GM18909 (cell line): ENCODE results near the gene WASHC3.

Experiments used
- ATAC-seq: cut with Tn5 transposase; IDR thresholded peaks from one replicate; pipeline ENCODE4 v1.9.1; 2021; ENCODE audit warnings: mild to moderate bottlenecking; ENCODE audit not compliant: unreplicated experiment, poor library complexity

Gene WASHC3

GRCh38 chr12:101982307-101982706 lies 79.5 kb downstream of the WASHC3 start:
- ATAC-seq = no peak

- no peak for ATAC-seq
Observed at GRCh38 chr12:101981868-101982267, 79.9 kb downstream of the WASHC3 start.

GRCh38 chr12:101968770-101969169 lies 93.0 kb downstream of the WASHC3 start:
- ATAC-seq = no peak

- ATAC-seq = peak; percentile 53
Observed at GRCh38 chr12:101967506-101967905, 94.3 kb downstream of the WASHC3 start.

GRCh38 chr12:101966496-101966895 lies 95.3 kb downstream of the WASHC3 start:
- ATAC-seq = no peak

- no peak for ATAC-seq
Observed at GRCh38 chr12:101963697-101964096, 98.1 kb downstream of the WASHC3 start.
